Transverse colon (tissue), 4 donors: ENCODE measurements around the gene ALDH3A1. TPM values are rescaled to one million over a fixed set of nuclear protein-coding genes. Genes with fewer than 3 reads are reported as not detected.

Experiments
- DNase-seq: peaks from one replicate; pipeline ENCODE4 v3.0.0-alpha.2; 2019
- H3K27ac ChIP-seq, 4 donors: fragments of 200-600 bp; sonication (generic); 2 replicates each; pipeline ENCODE4 v1.5.1; 2016 to 2018; ENCODE audit warnings: inconsistent platforms in 4 of 4
- H3K27me3 ChIP-seq: fragments of 200-600 bp; sonication (generic); 2 replicates; pipeline ENCODE4 v1.5.1; 2017; ENCODE audit warnings: inconsistent platforms
- H3K36me3 ChIP-seq, 4 donors: fragments of 200-600 bp; sonication (generic); 2 replicates each; pipeline ENCODE4 v1.5.1; 2017 to 2019; ENCODE audit warnings: inconsistent platforms in 4 of 4
- H3K4me1 ChIP-seq, 4 donors: fragments of 200-600 bp; sonication (generic); 2 replicates each; pipeline ENCODE4 v1.5.1; 2017 to 2020; ENCODE audit warnings: inconsistent platforms in 4 of 4
- H3K4me3 ChIP-seq, 4 donors: fragments of 200-600 bp; sonication (generic); 1 replicate in 1 of 4; 2 replicates in 3 of 4; pipeline versions ENCODE4 v1.5.1 to v1.6.1; 2017 to 2019; ENCODE audit warnings: inconsistent platforms in 4 of 4
- H3K9me3 ChIP-seq, 2 donors: fragments of 200-600 bp; sonication (generic); 2 replicates each; pipeline ENCODE4 v1.5.1; 2017 to 2019; ENCODE audit warnings: inconsistent platforms in 2 of 2
- EP300 ChIP-seq: sonication (generic); formaldehyde crosslinking; IDR thresholded peaks from one replicate; pipeline ENCODE4 v1.6.1; 2017; ENCODE audit warnings: antibody characterized with exemption, low read depth
- POLR2A ChIP-seq: fragments of 450-650 bp; IDR thresholded peaks from one replicate; pipeline ENCODE4 v1.6.1; 2016; ENCODE audit warnings: antibody characterized with exemption, mild to moderate bottlenecking, moderate library complexity
- POLR2AphosphoS5 ChIP-seq, 3 donors: sonication (generic); formaldehyde crosslinking; IDR thresholded peaks; one replicate each; pipeline ENCODE4 v1.6.1; 2016; ENCODE audit warnings: antibody characterized with exemption in 3 of 3
- WGBS, 2 donors: methylation state at CpG; one replicate each; pipeline ENCODE4 v1.1.5; 2018; ENCODE audit warnings: low coverage in 1 of 2; 5-methylcytosine and 5-hydroxymethylcytosine counted together
- in situ Hi-C, 4 donors: fragments of 200-750 bp; cut with MboI; loops; one replicate each; pipeline versions ENCODE4 v1.15.0 to v1.15.1; 2017; ENCODE audit warnings: low sequenced_read_pairs in 3 of 4, low pct_ligation_motif_present in 1 of 4, low pct_unique_long_range_greater_than_20kb in 1 of 4
- intact Hi-C: fragments of 100-400 bp; cut with DNase I; formaldehyde crosslinking; loops from one replicate; pipeline ENCODE4 v1.15.1; 2023; ENCODE audit warnings: low total_unique reads
- total RNA-seq, 4 donors: library from RNA; depleted of rRNA; stranded (reverse); fragments of >200 nt; gene quantifications; one replicate each; pipeline ENCODE4 v1.1.0, GENCODE V29; 2016
- TF ChIP-seq, protein P1 (sequence below), 5 experiments: fragments of 200-600 bp in 3 of 5; fragments of 450-650 bp in 2 of 5; sonication (generic) in 3 of 5; IDR thresholded peaks; 1 replicate in 2 of 5; 2 replicates in 3 of 5; pipeline ENCODE4 v1.5.1; 2016 to 2017; ENCODE audit warnings: antibody characterized with exemption in 5 of 5, inconsistent platforms in 3 of 5, mild to moderate bottlenecking in 2 of 5, moderate library complexity in 1 of 5

The ALDH3A1 gene
- total RNA-seq, 4 donors from 2014 or later = 1.2 to 15.3 (median 3.4) TPM

GRCh38 chr17:19718041-19718612, 30.0 kb downstream of the ALDH3A1 start:
- in situ Hi-C loops = no loop called here
- H3K27me3 ChIP-seq = no peaks in the 10 kb centered on the region

DNA sequence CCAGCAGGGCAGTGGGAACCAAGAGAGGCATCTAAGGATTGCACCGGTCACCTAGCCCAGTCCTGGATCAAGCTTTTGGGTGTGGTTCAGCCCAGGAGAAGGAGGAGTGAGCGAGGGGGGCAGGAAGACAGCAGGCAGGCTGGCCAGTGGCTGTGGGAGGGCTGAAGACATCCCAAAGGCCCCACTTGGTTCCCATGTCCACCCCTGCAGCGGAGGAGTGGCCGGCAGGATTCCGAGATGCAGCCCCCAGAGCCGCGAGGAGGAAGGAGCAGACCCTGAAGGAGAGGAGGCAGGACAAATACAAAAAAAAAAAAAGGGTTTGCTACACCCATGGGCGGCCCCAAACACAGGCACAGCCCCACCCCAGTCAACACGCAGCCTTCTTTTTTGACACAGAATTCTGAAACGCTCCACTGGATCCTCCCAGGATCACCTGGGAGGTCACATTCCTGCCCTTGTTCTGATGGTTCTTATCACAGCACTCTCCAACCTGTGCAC, 30.6 kb downstream of the ALDH3A1 start:
- H3K27me3 ChIP-seq = no peaks in the 10 kb centered on the region
- no peak overlapping the region for H3K4me3 ChIP-seq
- intact Hi-C loops (no loop called here), in situ Hi-C loops (no loop called here)
- TF ChIP-seq POLR2A (no peak), EP300 (no peak)
- TF ChIP-seq, protein P1, sequence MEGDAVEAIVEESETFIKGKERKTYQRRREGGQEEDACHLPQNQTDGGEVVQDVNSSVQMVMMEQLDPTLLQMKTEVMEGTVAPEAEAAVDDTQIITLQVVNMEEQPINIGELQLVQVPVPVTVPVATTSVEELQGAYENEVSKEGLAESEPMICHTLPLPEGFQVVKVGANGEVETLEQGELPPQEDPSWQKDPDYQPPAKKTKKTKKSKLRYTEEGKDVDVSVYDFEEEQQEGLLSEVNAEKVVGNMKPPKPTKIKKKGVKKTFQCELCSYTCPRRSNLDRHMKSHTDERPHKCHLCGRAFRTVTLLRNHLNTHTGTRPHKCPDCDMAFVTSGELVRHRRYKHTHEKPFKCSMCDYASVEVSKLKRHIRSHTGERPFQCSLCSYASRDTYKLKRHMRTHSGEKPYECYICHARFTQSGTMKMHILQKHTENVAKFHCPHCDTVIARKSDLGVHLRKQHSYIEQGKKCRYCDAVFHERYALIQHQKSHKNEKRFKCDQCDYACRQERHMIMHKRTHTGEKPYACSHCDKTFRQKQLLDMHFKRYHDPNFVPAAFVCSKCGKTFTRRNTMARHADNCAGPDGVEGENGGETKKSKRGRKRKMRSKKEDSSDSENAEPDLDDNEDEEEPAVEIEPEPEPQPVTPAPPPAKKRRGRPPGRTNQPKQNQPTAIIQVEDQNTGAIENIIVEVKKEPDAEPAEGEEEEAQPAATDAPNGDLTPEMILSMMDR (IDR thresholded peaks at IDR 0.05) = no peak
- no peaks in the 10 kb centered on the region for H3K9me3 ChIP-seq
- 44 to 86% methylated on average over 3 to 10 of the region's 10 CpGs for WGBS, 2 donors
- no peak overlapping the region for H3K27ac ChIP-seq
- no peaks in the 10 kb centered on the region for H3K36me3 ChIP-seq
- no peak for DNase-seq
- H3K4me1 ChIP-seq = peaks cover 0 to 24% (median 12%) of the 10 kb centered on the region in 4 donors

More at GRCh38 chr17:19718041-19718612, 30.0 kb downstream of the ALDH3A1 start:
- Histone ChIP-seq H3K27ac (no peak overlapping the region), H3K9me3 (no peaks in the 10 kb centered on the region), H3K4me3 (no peak overlapping the region), H3K36me3 (no peaks in the 10 kb centered on the region), H3K4me1 (peaks cover 0 to 24% (median 12%) of the 10 kb centered on the region in 4 donors)
- TF ChIP-seq POLR2AphosphoS5 (IDR thresholded peaks at IDR 0.05) (no peak), POLR2A (no peak), EP300 (no peak)
- TF ChIP-seq, protein P1 (IDR thresholded peaks at IDR 0.05) = no peak
- intact Hi-C loops = no loop called here
- DNase-seq = no peak
- 60 to 82% methylated on average over 2 to 12 of the region's 12 CpGs for WGBS, 2 donors

DNA sequence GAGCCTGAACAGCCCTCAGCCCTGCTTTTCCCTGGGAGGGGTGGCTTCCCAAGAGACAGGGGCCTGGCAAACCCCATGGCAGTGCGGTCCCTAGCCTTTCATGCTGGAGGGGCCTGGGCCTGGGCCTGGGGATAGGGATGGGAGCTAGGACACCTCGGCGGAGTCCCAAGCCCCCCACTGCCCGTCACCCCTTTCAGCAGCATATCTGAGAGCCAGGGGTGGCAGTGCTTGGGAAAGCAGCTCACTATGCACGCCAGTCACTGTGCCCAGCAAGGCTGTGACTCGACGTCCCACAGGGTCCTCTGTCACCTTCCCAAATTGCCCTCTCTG, 31.1 kb downstream of the ALDH3A1 start:
- H3K27ac ChIP-seq = no peak overlapping the region
- no peaks in the 10 kb centered on the region for H3K9me3 ChIP-seq
- H3K27me3 ChIP-seq = no peaks in the 10 kb centered on the region
- H3K36me3 ChIP-seq = no peaks in the 10 kb centered on the region
- TF ChIP-seq POLR2AphosphoS5 (IDR thresholded peaks at IDR 0.05) = no peak
- TF ChIP-seq EP300 = no peak
- TF ChIP-seq, protein P1 (IDR thresholded peaks at IDR 0.05) = no peak
- peaks cover 0 to 24% (median 12%) of the 10 kb centered on the region in 4 donors for H3K4me1 ChIP-seq
- no peak overlapping the region for H3K4me3 ChIP-seq
- in situ Hi-C loops (no loop called here), intact Hi-C loops (no loop called here)
- DNase-seq = no peak
- WGBS, 2 donors = 97% methylated on average over 6 of the region's 7 CpGs; no CpG with 5 or more reads in 1 of the 2 donors

GRCh38 chr17:19716108-19717030, 31.7 kb downstream of the ALDH3A1 start, which contains the start of gene SLC47A2:
TSS of gene SLC47A2 (minus strand) at chr17:19716584. CDS start at chr17:19716555, 29 bp downstream.
- H3K27me3 ChIP-seq = no peaks in the 10 kb centered on the region
- no peak within 1 kb of the TSS for H3K27ac ChIP-seq
- TF ChIP-seq EP300 (no peak), POLR2A (no peak)
- TF ChIP-seq, protein P1 (IDR thresholded peaks at IDR 0.05) = no peak
- no peak within 1 kb of the TSS for H3K4me3 ChIP-seq
- in situ Hi-C loops (no loop called here), intact Hi-C loops (no loop called here)
- 87% methylated on average over 9 of the region's 13 CpGs; no CpG with 5 or more reads in 1 of the 2 donors for WGBS, 2 donors
- peaks cover 0 to 24% (median 12%) of the 10 kb centered on the region in 4 donors for H3K4me1 ChIP-seq
- no peaks in the 10 kb centered on the region for H3K36me3 ChIP-seq
- no peaks in the 10 kb centered on the region for H3K9me3 ChIP-seq
- no peak for DNase-seq
